ENCODE data around the gene LMF1. TPM values are rescaled to one million over a fixed set of nuclear protein-coding genes. Genes with fewer than 3 reads are reported as not detected.

The LMF1 gene
- total RNA-seq, 1 donor from 2014 or later, result 24.6 TPM

DNA sequence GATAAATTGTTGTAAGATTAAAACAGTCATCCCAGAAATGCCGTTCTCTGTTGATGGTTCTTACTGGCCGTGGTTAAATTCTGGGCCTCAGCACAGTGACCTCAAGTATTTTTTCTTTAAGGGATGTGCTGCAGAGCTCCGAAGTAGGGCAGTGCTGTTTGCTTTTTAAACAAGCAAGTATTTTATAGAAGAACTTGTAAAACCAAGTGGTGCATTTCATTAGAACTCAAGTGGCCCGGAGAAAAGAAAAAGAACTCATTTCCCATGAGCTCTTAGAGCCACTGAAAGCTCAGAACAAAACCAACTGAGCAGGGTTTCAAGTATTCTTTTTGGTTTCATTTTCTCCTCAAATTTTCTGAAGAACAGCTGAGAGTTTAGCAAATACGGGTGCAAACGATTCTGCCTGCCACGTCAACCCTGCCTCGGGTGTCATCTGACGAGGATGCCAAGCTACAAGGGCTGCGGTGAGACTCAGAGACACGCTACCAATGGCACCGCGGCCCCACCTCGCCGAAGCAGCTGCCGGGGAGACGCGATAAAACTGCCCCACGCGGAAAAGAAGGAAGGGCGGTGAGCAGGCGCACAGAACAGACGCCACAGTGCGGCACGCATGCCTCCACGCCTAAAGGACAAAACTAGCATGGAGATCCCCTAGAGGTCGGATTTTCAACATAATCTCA lies 6.3 kb downstream of the LMF1 start:
- Mint-ChIP-seq H3K4me1 (ENCODE audit: unreplicated experiment) (peaks cover 19% of the 10 kb centered on the region), H3K9me3 (ENCODE audit: unreplicated experiment) (peaks cover 9% of the 10 kb centered on the region), H3K27me3 (ENCODE audit: unreplicated experiment) (no peaks in the 10 kb centered on the region), H3K36me3 (ENCODE audit: unreplicated experiment) (peaks cover 22% of the 10 kb centered on the region), H3K27ac (ENCODE audit: unreplicated experiment) (no peak overlapping the region), H3K4me3 (ENCODE audit: unreplicated experiment) (no peak overlapping the region)
- no peak for DNase-seq (ENCODE audit: extremely low spot score, unreplicated experiment)
- TF ChIP-seq, protein P1, sequence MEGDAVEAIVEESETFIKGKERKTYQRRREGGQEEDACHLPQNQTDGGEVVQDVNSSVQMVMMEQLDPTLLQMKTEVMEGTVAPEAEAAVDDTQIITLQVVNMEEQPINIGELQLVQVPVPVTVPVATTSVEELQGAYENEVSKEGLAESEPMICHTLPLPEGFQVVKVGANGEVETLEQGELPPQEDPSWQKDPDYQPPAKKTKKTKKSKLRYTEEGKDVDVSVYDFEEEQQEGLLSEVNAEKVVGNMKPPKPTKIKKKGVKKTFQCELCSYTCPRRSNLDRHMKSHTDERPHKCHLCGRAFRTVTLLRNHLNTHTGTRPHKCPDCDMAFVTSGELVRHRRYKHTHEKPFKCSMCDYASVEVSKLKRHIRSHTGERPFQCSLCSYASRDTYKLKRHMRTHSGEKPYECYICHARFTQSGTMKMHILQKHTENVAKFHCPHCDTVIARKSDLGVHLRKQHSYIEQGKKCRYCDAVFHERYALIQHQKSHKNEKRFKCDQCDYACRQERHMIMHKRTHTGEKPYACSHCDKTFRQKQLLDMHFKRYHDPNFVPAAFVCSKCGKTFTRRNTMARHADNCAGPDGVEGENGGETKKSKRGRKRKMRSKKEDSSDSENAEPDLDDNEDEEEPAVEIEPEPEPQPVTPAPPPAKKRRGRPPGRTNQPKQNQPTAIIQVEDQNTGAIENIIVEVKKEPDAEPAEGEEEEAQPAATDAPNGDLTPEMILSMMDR (IDR thresholded peaks at IDR 0.05), result no peak

- H3K4me1 Mint-ChIP-seq (ENCODE audit: unreplicated experiment), result peaks cover 16% of the 10 kb centered on the region
- TF ChIP-seq, protein P1 (IDR thresholded peaks at IDR 0.05), result no peak
- peaks cover 9% of the 10 kb centered on the region for H3K9me3 Mint-ChIP-seq (ENCODE audit: unreplicated experiment)
- H3K4me3 Mint-ChIP-seq (ENCODE audit: unreplicated experiment), result no peak overlapping the region
- H3K36me3 Mint-ChIP-seq (ENCODE audit: unreplicated experiment), result peaks cover 22% of the 10 kb centered on the region
- H3K27me3 Mint-ChIP-seq (ENCODE audit: unreplicated experiment), result no peaks in the 10 kb centered on the region
- H3K27ac Mint-ChIP-seq (ENCODE audit: unreplicated experiment), result peak overlapping the region; percentile 12
- no peak for DNase-seq (ENCODE audit: extremely low spot score, unreplicated experiment)
Measured at GRCh38 chr16:963913-964312, 6.9 kb downstream of the LMF1 start.

DNA sequence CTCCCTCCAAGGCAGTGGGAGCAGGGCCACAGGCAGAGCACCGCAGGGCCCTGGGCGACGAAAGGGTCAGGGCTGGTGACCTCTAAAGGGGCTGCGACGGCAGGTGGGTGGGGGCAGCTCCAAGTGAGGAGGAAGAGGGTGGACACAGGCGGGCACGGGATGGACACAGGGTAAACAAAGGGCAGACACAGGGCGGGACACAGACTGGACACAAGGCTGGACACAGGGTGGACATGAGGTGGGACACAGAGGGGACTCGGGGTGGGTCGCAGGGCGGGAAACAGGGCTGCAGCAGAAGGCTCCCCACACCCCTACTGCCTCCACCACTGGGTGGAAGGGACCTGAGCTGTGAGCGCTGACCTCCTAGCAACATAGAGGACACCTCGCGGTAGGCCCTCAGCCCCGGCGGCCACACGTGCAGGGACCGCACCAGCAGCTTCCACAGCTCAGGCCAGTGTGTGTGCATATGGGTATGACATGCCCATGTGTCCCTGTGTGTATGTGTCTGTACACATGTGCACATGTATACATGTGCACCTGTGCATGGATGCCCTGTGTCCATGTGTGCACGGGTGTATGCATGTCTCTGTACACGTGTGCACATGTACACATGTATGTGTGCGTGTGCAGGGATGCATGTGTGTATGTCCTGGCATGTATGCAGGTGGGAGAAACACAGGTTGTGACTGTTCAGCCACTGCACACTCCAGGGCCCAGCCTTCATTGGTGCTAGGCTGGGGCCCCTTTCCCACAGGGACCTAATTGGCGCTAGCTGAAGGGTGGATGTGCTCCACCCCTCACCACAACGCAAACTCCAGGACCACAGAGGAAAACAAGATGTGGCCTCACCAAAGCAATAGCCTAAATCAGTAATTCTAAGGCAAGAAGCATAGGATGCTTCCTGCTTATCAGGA lies 7.6 kb downstream of the LMF1 start:
- Mint-ChIP-seq H3K27me3 (ENCODE audit: unreplicated experiment) (no peaks in the 10 kb centered on the region), H3K4me3 (ENCODE audit: unreplicated experiment) (no peak overlapping the region), H3K27ac (ENCODE audit: unreplicated experiment) (peak overlapping the region; percentile 12), H3K9me3 (ENCODE audit: unreplicated experiment) (peaks cover 9% of the 10 kb centered on the region), H3K4me1 (ENCODE audit: unreplicated experiment) (peaks cover 13% of the 10 kb centered on the region), H3K36me3 (ENCODE audit: unreplicated experiment) (peaks cover 20% of the 10 kb centered on the region)
- TF ChIP-seq, protein P1 (IDR thresholded peaks at IDR 0.05), result no peak
- DNase-seq (ENCODE audit: extremely low spot score, unreplicated experiment), result no peak

GRCh38 chr16:962366-962765 lies 8.4 kb downstream of the LMF1 start:
- H3K9me3 Mint-ChIP-seq (ENCODE audit: unreplicated experiment), result peaks cover 9% of the 10 kb centered on the region
- H3K4me1 Mint-ChIP-seq (ENCODE audit: unreplicated experiment), result peaks cover 13% of the 10 kb centered on the region
- TF ChIP-seq, protein P1 (IDR thresholded peaks at IDR 0.05), result no peak
- no peak for DNase-seq (ENCODE audit: extremely low spot score, unreplicated experiment)
- H3K27me3 Mint-ChIP-seq (ENCODE audit: unreplicated experiment), result no peaks in the 10 kb centered on the region
- H3K27ac Mint-ChIP-seq (ENCODE audit: unreplicated experiment), result no peak overlapping the region
- no peak overlapping the region for H3K4me3 Mint-ChIP-seq (ENCODE audit: unreplicated experiment)
- peaks cover 17% of the 10 kb centered on the region for H3K36me3 Mint-ChIP-seq (ENCODE audit: unreplicated experiment)

Measured in osteocyte (in vitro differentiated cells).